ENCODE data around the gene CNOT1. TPM values are rescaled to one million over a fixed set of nuclear protein-coding genes. Genes with fewer than 3 reads are reported as not detected.

Gene CNOT1
- total and polyA plus RNA-seq, 2 experiments from 2014 or later, result 49.3 to 71.8 TPM

GRCh38 chr16:58541711-58542110 lies 87.9 kb downstream of the CNOT1 start:
- Histone ChIP-seq H3K4me3 (no peak overlapping the region), H3K9me3 (ENCODE audit: low read depth) (no peaks in the 10 kb centered on the region), H3K4me1 (ENCODE audit: low read depth) (no peaks in the 10 kb centered on the region), H3K27ac (no peak overlapping the region), H3K27me3 (no peaks in the 10 kb centered on the region), H3K36me3 (peaks cover 99% of the 10 kb centered on the region)
- TF ChIP-seq, protein P1, sequence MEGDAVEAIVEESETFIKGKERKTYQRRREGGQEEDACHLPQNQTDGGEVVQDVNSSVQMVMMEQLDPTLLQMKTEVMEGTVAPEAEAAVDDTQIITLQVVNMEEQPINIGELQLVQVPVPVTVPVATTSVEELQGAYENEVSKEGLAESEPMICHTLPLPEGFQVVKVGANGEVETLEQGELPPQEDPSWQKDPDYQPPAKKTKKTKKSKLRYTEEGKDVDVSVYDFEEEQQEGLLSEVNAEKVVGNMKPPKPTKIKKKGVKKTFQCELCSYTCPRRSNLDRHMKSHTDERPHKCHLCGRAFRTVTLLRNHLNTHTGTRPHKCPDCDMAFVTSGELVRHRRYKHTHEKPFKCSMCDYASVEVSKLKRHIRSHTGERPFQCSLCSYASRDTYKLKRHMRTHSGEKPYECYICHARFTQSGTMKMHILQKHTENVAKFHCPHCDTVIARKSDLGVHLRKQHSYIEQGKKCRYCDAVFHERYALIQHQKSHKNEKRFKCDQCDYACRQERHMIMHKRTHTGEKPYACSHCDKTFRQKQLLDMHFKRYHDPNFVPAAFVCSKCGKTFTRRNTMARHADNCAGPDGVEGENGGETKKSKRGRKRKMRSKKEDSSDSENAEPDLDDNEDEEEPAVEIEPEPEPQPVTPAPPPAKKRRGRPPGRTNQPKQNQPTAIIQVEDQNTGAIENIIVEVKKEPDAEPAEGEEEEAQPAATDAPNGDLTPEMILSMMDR (IDR thresholded peaks at IDR 0.05; ENCODE audit: low read depth, low read length), result no peak
- no peak for DNase-seq (ENCODE audit: low read depth in 1 of 2, low spot score in 1 of 2)

GRCh38 chr16:58537124-58537906 lies 92.3 kb downstream of the CNOT1 start:
- no peaks in the 10 kb centered on the region for H3K27me3 ChIP-seq
- H3K4me3 ChIP-seq, result no peak overlapping the region
- H3K27ac ChIP-seq, result no peak overlapping the region
- no peak for DNase-seq (ENCODE audit: low read depth in 1 of 2, low spot score in 1 of 2)
- TF ChIP-seq, protein P1 (IDR thresholded peaks at IDR 0.05; ENCODE audit: low read depth, low read length), result no peak
- H3K36me3 ChIP-seq, result peaks cover 94% of the 10 kb centered on the region
- no peaks in the 10 kb centered on the region for H3K9me3 ChIP-seq (ENCODE audit: low read depth)
- no peaks in the 10 kb centered on the region for H3K4me1 ChIP-seq (ENCODE audit: low read depth)

DNA sequence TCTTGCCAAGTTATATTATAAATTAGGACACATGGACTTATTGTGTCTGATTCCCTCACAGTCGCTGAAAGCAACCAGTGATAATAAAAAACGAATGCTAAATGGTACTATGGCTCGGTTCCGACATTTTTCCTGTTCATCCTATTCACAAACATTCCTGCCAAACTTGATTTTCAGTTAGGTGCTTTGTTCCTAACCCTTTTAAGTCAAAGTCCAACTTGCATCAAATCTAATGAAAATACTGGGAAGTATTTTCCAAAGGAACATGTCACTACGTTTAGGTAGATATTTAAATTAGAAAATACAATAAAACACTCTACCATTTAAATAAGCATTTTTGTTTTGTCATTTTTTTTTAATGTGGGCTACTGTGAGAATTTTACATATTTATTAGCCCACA lies 93.3 kb downstream of the CNOT1 start:
- Histone ChIP-seq H3K9me3 (ENCODE audit: low read depth) (no peaks in the 10 kb centered on the region), H3K4me1 (ENCODE audit: low read depth) (no peaks in the 10 kb centered on the region), H3K4me3 (no peak overlapping the region), H3K27ac (no peak overlapping the region), H3K36me3 (peaks cover 94% of the 10 kb centered on the region), H3K27me3 (no peaks in the 10 kb centered on the region)
- TF ChIP-seq, protein P1 (IDR thresholded peaks at IDR 0.05; ENCODE audit: low read depth, low read length), result no peak
- DNase-seq (ENCODE audit: low read depth in 1 of 2, low spot score in 1 of 2), result no peak

GRCh38 chr16:58535100-58535499 lies 94.5 kb downstream of the CNOT1 start:
- no peak for DNase-seq (ENCODE audit: low read depth in 1 of 2, low spot score in 1 of 2)

GRCh38 chr16:58533751-58534470 lies 95.7 kb downstream of the CNOT1 start:
- Histone ChIP-seq H3K27ac (peak overlapping the region; percentile 60), H3K36me3 (peaks cover 83% of the 10 kb centered on the region), H3K27me3 (no peaks in the 10 kb centered on the region), H3K4me3 (no peak overlapping the region), H3K4me1 (ENCODE audit: low read depth) (no peaks in the 10 kb centered on the region), H3K9me3 (ENCODE audit: low read depth) (no peaks in the 10 kb centered on the region)
- TF ChIP-seq, protein P1 (IDR thresholded peaks at IDR 0.05; ENCODE audit: low read depth, low read length), result no peak
- peak in 1 of 2 donors; percentile 14 for DNase-seq (ENCODE audit: low read depth in 1 of 2, low spot score in 1 of 2)

More at GRCh38 chr16:58535100-58535499, 94.5 kb downstream of the CNOT1 start:
- Histone ChIP-seq H3K4me3 (no peak overlapping the region), H3K27ac (no peak overlapping the region), H3K4me1 (ENCODE audit: low read depth) (no peaks in the 10 kb centered on the region), H3K27me3 (no peaks in the 10 kb centered on the region), H3K9me3 (ENCODE audit: low read depth) (no peaks in the 10 kb centered on the region), H3K36me3 (peaks cover 91% of the 10 kb centered on the region)
- TF ChIP-seq, protein P1 (IDR thresholded peaks at IDR 0.05; ENCODE audit: low read depth, low read length), result no peak

Data from cardiac muscle cell (in vitro differentiated cells and primary cell).